Activated CD4-positive, alpha-beta T cell treated with anti-CD3 and anti-CD28 coated beads, Interleukin-2, Interleukin-4, amounts not matched to agents 100 ng/mL and 50 ng/mL, durations not matched to agents 16 hours and 8 hours (primary cell): ENCODE measurements around the gene LRRN4.

Experiments used
- DNase-seq: peaks from one replicate; pipeline ENCODE4 v3.0.0-alpha.2; 2020; ENCODE audit warnings: low spot score

LRRN4 gene

DNA sequence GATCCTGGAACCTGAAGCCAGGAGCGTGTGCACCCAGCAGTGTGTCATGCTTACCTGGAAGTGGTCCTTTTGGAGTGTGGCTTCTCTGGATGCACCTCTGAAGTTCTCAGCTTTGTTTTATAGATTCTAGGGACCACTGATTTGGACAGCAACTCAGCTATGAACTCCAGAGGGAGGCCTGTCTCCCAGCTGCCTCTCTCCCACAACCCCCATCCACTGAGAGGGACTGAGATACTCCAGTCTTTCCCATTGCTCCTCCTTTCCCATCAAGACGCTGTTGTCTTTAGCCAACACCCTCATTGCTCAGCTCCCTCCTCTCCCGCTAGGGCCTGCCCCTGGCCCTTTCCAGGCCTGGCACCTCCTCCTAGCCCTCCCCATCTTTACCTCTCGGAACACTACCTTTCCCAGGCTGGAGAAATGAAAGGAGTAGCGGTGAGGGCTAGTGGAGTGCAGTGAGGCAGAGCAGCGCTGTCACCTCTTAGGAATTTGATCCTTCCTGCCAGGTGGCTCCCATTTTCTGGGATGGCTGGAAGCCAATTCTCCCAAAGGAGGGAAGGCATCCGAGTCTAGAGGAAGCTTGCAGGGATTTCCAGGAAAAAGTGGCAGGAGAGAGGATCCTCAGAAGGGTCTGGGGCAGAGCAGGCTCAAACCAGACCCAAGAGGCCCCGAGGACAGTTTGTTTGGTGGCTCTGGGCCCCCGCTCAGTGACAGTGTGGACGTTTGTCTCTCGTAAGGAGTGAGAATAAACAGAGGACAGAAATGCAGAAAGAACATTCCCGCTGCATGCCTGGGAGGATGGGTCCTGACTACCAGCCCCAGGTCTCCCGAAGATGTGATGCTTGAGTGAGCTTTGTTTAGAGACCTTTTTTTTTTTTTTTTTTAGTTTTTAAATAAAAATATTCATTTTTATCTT lies at the start of gene LRRN4:
LRRN4 (minus strand) TSS at position 285 of the 913 bp plus-strand sequence. CDS start 1,261 bp downstream, outside the sequence.
- no peak for DNase-seq

DNA sequence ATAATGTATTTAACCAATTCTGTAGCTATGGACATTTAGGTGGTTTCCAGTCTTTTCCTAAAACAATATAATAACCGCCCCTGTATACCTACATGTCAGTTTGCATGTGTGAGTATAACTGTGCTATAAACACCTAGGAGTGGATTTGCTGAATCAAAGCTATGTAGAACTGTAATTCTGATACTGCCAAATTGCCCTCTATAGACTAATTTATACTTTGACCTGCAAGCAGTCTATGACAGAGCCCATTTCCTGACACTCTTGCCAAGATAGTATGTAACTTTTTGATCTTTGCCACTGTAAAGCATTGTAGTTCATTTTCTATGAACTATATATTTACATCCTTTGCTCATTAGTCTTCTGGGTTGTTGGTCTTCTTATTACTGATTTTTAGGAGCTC lies 49.4 kb upstream of the LRRN4 start:
- DNase-seq, result no peak

DNA sequence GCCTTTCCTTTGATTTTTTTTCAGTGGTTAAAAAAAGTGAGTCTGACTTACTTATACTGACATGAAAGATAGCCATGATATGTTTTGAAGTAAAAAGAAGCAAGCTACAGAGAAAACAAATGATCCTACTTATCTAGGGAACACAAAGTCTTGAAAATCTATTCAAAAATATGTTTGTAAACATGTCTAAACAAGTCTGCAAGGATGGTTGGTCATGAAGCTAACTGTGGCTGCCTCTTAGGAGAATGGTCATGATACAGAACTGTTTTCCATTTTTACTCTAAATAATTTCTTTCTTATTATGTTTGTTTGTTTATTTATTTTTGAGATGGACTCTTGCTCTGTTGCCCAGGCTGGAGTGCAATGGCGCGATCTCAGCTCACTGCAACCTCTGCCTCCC lies 47.5 kb upstream of the LRRN4 start:
- DNase-seq, result no peak

DNA sequence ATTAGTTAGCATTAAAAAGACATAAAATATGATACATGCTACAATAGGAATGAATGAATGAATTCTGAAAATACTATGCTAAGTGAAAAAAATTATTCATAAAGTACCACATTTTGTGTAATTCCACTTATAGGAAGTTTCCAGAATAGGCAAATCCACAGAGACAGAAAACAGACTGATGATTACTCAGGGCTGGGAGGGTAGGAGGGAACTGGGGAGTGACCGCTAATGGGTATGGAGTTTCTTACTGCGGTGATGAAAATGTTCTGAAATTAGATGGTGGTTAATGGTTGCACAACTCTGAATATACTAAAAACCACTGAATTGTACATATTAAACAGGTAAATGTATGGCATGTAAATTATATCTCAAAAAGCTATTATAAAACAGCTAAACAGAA lies 46.4 kb upstream of the LRRN4 start:
- DNase-seq, result no peak

DNA sequence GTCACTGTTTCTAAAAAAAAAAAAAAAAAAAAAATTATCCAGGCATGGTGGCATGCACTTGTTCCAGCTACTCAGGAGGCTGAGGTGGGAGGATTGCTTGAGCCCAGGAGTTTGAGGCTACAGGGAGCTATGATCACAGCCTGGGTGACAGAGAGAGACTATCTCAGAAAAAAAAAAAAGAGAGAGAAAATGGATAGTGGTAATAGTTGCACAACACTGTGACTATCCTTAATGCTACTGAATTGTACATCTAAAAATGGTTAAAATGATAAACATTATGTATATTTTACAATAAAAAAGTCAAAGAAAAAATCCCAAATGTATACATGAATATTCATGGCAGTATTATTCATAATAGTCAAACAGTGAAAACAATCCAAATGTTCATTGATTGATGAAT lies 46.0 kb upstream of the LRRN4 start:
- no peak for DNase-seq

DNA sequence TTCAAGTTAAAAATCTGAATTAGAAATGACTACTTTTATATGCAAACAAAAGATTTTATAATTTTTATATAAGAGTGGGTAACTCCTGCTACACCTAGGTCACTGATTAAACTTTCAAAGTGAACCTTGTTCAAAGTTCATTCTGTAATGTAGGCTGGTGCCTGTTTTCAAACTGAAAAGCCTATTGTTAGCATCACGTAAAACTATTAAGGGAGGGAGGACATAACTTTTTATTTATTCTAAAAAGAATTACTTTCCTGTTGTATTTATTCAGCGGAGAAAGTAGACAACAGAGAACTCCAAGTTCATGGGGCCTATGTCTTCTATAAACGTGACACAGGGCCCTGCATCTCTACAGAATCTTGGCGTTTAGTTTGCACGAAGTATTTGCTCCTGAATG lies 41.5 kb upstream of the LRRN4 start:
- no peak for DNase-seq

DNA sequence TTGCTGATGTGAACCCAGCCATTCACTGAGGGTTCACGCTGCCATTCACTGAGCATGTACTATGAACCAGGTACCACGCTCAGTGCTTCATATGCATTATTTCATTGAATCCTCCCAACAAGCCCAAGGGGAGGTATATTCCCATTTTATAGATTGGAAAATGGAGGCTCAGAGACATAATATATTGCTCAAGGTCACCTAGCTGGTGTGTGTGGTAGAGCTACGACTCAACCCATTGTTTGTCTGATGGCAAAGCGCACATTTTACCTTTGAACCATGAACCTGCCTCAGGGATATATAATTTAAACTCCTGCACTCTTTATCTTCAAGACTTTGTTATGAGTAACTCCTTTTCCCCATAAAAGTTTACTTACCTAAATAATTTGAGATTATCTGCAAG lies 40.7 kb upstream of the LRRN4 start:
- no peak for DNase-seq

DNA sequence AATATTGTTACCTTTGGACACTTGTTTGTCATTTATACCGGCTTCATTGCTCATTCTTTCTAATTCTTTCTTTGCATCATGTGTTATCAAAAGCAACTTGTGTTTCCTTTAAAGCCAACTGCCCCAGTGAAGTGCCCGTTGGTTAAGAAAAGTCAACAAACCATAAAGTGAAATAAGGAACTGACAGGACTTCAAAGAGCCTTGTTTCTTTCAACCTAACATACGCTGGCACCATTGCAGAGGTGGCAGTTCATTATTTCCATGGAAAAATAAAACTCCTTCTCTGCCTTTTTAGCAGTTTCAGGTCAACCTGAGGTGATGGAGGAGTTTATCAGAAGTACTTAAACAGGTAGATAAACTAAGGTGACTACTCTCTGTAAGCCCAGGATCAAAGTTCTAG lies 40.2 kb upstream of the LRRN4 start:
- DNase-seq, result no peak

DNA sequence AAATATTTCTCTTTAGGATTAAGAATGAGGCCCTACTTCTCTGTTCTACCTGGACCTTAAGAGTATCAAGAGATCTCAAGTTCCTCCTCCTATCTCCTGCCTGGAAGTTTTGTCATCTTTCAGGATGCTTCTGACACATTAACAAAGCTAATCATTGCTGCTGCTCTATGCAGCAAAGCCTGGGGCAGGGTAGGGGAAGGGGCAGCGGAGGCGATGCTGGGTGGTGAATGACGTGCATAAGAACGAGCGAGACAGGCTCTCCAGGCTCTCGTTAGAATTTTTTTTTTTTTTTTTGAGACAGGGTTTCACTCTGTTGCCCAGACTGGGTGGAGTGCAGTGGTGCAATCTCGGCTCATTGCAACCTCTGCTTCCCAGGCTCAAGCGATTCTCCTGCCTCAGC lies 37.8 kb upstream of the LRRN4 start:
- DNase-seq, result no peak

DNA sequence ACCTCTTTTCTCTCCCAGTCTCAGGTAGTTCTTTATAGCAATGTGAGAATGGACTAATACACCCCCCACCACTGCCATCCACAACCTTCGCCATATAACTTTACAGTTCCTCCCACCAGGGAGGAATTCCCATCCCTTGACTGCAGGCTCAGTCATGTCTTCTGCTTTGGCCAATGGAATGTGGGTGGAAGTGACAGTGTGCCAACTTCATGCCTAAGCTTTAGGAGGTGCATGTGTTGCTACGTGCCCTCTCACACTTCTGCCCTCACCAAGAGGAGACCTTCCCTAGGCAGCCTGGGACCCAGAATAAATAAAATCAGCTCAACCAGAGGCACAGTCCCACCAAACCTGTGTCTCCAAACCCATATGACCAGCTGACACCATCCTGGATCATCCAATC lies 33.0 kb upstream of the LRRN4 start:
- DNase-seq, result no peak

DNA sequence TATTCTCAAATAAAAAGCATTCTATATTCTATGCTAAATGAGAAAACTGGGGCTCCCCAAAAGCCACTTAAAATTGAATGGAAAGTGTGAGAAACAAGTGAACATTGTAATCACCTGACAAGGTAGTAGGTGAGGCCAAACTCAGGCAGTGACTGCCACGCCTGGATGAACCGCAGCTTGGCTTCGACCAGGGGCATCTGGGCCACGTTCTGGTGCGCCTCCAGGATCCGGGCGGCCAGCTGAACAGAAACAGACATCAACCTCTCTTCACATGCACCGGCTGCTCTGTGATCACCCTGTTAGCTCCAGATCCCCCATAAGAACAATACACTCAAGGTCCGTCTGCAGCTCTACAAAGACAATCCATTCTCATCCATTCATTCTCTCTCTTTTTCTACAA lies 30.1 kb upstream of the LRRN4 start:
- DNase-seq, result no peak

DNA sequence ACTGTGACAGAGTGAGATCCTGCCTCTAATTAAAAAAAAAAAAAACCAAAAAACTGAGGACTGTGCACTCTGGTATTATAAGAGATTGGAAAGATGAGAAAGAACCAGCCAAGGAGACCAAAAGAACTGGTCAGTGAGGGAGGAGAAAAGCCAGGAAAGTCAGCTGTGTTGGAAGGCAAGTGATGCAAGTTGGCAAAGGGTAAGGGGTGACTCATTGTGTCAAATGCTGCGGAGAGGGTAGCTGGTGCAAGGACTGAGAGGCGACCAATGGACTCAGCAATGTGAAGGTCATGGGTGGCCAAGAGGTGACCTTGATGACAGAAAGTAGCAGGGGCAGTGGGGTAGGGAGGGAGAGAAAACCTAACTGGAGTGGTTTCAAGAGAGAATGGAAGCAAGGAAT lies 27.4 kb upstream of the LRRN4 start:
- DNase-seq, result no peak

DNA sequence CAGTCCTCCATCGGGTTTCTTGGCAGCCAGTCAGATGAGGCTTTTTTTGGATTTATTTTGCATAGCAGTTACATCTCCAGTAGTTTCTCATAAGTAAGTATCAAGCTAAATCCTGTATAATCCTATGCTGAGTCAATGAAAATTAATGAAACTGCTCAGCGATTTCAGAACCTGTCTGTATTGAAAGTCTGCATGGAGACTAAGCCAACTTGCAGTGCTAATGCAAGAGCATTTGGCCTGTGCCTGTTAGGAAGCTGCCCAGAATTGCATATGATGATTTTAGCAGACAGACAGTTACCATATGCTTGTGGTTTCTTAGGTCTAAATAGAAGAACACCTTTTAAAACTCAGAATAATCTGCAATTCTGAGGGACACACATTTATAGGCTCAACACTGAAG lies 25.2 kb upstream of the LRRN4 start:
- no peak for DNase-seq

DNA sequence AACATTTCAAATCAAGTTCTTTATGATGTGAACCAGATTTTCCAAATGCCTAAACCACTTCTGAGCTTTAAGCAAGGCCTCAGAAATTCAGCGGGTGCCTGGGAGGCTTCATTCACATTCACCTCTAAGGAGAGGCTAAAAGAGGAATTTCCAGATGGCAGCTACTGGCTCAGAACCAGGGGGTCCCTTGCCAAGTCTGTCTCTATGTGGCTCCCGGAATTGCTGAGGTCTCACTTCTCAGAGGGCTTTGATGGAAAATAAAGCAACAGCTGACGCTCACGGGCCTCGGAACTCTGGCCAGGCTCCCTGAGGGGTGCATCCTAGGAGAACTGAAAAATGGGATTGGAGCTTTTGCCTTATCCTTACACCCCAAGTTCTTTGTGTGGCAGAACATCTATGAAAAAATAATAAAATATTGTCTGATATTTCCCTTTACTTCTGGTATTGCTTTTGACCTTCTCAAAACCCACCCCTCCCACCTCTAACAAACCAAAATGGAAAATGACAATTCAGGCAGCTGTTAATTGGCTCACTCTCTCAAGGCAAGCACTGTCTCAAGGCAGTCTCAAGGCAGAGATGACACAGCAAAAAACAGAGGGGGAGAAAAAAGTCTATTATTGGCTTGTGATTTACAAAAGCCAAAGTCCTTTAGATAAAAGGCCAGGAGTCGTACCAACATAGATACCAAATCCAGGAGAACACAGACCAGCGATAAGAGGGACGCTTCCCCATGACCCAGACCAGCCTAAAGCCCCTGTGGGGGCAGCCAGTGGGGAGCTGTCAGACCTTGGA lies 21.8 kb upstream of the LRRN4 start:
- no peak for DNase-seq

DNA sequence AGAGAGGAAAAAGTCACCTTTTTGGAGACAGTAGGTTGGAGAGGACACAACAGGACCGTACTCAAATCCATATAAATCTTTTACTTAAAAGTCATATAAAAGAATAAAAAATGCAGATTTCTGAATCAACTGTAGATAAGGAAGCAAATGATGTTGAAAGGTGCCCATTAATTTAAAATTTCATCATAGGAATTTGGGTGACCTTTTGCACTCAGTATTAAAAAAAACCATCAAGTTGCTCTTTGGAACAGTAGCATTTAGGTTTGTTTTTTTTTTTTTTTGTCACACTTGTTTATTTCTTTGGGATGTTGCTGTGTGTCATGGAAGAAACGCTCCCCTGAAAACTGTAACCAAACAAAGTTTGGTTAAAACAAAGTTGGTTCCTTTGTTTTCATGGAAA lies 20.9 kb upstream of the LRRN4 start:
- no peak for DNase-seq

DNA sequence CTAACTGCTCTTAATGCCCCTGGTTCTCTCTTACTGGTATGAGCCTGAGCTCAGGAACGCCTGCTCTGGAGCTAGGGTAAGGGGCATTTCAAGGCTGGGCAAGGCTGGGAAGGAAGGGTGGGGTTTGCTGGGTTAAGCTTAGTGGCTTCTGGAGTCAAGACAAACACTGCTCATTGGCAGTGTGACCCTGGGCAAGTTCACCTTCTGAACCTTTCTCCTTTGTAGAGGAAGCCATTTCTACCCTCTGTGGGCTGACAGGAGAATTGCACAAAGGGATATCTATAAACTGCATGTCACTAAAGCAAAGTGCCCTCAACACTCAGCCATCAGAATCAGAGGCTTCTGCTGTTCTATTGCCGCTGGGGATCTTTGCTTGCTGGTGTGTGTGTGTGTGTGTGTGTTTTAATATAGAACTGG lies 20.3 kb upstream of the LRRN4 start:
- peak; percentile 3 for DNase-seq

DNA sequence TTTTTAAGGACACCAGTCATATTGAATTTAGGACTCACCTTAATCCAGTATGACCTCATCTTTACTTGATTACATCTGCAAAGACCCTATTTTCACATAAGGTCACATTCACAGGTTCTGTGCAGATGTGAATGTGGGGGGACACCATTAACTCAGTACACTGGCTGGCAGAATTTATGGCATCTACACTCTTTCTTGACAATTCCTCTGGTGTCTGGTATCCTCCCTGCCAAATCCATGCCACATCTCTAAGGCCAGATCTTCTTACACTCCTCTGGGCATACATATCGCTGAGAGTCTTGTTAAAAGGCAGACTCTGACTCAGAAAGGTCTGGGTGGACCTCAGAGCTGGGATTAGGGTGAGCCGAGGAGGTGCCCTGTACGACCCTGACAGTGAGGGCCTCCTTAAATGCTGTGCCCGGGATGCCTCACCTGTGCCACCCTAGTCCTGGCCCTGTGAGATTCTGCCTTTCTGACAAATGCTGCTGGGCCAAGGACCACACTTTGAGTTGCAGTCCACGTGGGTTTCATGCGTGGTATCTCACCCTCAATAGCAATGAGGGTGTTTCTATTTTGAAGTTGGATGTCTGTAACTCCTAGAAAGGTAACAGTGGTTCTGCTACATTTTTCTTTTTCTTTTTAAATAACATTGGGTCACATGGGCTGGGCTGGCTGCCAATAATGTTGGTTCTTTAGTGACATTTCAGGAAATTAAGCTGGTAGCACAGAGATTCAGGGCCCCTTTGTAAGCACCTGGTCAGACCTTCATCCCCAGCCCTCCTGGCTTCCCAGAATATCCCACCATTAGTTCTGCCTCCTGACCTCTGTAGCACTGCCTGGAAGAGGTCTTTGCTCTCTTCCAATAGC lies 17.2 kb upstream of the LRRN4 start:
- DNase-seq, result no peak

DNA sequence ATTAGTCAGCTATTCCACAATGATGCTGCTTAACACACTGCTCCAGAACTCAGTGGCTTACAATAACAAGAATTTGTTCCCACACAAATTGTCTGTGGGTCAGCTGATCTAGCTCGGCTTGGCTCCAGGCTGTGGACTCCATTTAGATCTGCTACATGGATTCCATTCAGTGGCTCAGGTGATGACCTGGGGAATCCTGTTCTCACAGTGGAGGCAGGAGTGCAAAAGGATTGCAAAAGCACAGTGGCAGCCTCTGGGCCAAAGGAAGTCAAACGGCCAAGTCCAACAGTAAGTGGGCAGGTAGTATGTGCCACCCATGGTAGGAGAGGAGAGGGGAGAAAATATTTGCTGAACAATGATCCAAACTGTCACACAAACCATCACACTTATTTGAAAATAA lies 15.8 kb upstream of the LRRN4 start:
- DNase-seq, result no peak

DNA sequence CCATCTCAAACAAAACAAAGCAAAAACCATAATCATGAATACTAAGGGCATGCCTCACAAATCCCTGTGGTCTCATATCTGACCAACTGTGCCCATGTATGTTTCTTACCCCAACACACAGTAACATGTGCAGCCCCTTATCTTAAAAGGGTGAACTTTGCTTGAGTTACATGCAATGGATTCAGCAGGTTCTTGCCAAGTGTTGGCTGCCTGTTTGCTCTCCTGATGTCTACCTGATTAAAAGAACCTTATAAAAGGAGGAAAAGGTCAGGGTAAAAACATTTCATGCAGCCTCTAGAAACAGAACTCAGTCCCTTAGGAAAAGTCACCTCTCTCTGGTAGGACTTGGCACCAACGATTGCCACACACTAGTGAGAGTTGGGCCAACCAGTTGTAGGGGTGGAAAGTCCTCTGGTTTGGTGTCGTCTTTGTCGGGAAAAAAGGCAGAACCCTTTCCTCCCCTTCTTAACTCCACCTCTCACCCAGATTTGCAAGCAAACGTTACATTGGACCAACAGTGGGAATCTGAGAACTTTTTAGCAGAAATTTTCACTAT lies 14.0 kb upstream of the LRRN4 start:
- DNase-seq, result no peak

DNA sequence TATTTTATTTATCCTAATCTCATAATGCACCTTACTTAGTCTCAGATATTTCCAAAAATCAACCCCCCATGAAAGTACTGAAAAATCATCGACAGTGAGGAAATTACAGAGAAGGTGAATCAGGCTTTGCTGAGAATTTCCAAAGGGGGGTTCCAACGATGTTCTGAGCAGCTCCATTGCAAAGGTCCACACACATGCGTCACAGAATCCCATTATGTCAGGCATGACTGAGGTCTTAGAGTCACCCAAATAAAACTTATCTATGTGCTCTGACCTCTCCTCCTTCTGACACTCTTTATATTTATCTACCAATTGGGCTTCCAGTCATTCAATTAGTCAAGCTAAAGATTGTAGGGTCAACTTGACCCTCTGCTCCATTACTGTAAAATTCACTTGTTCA lies 12.7 kb upstream of the LRRN4 start:
- no peak for DNase-seq

DNA sequence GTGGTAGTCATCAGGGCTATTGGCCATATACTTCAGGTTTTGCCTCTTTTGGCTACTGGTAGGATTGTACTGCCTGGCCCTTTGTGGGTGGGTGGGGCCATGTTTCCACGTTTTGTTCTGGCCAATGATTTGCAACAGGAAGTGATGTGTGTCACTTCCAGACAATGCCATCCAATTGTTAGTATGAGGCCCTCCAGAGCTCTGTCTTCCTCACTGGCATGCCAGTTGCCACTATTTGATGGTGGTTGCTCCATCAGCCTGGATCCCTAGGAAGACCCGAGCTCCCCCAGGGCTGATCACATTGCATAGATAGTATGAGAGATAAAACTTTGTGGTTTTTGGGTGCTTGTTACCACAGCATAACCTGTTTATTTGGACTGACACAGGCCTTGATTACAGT lies 7.7 kb upstream of the LRRN4 start:
- no peak for DNase-seq

DNA sequence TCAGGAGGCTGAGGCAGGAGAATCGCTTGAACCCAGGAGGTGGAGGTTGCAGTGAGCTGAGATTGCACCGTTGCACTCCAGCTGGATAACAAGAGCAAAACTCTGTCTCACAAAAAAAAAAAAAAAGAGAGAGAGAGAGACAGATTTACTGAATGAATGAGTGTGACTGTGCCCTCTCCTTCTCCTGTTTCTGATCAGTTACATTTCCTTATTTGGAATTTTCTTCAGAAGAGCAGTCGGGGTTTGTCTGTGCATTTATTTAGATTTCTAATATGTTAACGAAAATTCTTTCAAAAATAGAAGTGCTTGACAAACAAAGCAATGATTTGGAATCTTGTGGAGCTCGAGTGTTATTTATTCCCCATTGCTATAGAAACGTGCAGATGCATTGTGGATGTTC lies 6.4 kb upstream of the LRRN4 start:
- no peak for DNase-seq
